ENCODE data around the gene GPR82.
"Not testable (repeated sequence)": the region's sequence is repeated elsewhere in the genome, so short reads cannot be mapped to it uniquely, and the experiment has no call there.

Gene GPR82

GRCh38 chrX:41723826-41724225, at the start of gene GPR82:
Gene GPR82, plus strand, starts transcription at chrX:41724181. Its CDS starts 2,846 bp downstream, at chrX:41727027.
- no peak for DNase-seq (ENCODE audit: low read depth in 2 of 2, low spot score in 1 of 2)

DNA sequence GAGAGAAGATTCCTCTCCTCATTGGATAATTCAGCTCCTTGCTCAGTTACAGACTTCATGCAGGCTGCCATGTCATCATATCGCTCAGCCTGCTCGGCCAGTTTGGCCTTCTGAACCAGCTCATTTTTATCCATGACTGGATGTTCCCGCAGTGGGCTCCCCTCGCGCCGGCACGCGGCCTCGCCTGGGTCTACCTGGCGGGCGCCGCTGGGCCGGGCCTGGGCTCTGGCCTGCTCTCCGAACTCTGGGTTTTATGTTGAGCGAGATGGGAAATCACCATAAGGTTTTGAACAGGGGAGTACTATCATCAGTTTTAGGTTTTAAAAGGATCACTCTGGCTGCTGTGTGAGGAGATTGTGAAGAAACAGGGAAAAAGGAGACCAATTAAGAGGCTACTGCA, 47.6 kb upstream of the GPR82 start:
- not testable (repeated sequence) for DNase-seq (ENCODE audit: low read depth in 2 of 2, low spot score in 1 of 2)

- no peak for DNase-seq (ENCODE audit: low read depth in 2 of 2, low spot score in 1 of 2)
Observed at GRCh38 chrX:41677183-41678060, 46.6 kb upstream of the GPR82 start.

DNA sequence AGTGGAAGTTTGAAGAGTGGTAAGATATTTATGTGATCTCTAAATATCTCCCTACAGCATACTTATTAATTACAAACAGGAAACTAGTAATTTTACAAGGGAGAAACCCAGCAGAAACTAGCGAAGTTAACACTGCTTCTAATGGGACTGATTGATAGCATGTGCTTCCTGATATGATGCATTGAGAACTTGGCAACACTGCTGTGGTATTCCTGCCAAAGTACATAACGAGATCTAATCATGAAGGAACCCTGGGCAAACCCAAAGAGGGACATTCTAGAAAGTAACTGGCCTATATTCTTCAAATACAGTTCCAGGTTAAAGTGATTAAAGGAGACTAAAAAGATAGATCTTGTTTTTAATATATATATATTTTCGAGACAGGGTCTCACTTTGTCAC, 39.8 kb upstream of the GPR82 start:
- DNase-seq (ENCODE audit: low read depth in 2 of 2, low spot score in 1 of 2) = no peak

DNA sequence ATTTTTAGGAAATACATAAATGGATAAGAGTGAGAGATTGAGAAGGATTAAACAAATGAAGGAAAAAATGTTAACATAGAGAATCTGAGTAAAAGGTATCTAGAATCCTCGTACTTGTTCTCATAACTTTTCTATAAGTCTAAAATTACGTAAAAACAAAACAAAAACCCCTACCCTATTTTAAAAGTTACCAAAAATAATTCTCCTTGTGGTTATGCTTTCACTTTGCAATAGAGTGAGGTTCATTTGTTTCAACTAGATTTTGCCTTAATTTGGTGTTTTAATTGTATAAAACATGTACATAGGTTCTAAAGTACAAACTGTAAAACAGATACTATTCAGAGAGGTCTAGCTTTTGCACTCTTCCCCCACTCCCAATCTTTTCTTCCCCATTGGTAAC, 39.0 kb upstream of the GPR82 start:
- DNase-seq (ENCODE audit: low read depth in 2 of 2, low spot score in 1 of 2) = no peak

DNA sequence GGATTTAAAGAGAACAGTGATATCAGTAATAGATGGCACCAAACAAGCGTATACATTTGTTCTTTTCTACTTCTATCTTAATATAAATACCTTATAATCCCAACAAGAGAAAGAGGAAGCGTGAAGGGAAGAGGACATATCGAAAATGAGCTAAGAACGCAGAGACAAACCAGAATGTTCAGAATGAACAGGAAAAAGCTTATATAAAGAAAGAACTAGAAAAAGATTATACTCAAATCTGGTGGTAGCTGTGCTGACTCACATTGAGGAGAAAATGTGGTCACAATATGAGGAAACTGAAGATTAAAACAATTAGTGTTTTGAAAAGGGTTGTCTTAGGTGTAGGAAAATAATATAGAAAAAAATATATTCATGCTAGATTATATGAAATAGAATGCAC, 37.2 kb upstream of the GPR82 start:
- no peak for DNase-seq (ENCODE audit: low read depth in 2 of 2, low spot score in 1 of 2)

GRCh38 chrX:41688156-41688555, 35.8 kb upstream of the GPR82 start:
- no peak for DNase-seq (ENCODE audit: low read depth in 2 of 2, low spot score in 1 of 2)

DNA sequence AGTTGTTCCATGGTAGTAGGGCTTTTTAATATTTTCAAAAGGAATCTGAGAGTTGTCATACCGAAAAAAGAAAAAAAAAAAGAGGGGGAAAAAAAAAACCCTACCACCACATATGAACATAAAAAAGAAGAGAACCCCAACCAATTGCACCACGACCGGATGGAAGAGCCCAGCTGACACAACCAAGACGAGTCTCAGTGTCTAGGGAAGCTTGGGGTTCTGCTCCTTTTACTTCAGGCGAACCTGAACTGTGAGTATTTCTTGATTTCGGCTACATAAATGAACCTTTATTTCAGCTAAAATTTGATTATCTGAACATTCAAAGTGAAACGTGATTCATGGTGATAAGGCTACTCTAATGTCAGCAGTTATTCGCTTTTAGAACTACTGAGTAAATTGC, 35.1 kb upstream of the GPR82 start, which contains the start of gene GPR34:
Gene GPR34 (plus strand): TSS at position 139 of the 400 bp plus-strand sequence. CDS start 6,661 bp downstream, outside the sequence.
- no peak for DNase-seq (ENCODE audit: low read depth in 2 of 2, low spot score in 1 of 2)

DNA sequence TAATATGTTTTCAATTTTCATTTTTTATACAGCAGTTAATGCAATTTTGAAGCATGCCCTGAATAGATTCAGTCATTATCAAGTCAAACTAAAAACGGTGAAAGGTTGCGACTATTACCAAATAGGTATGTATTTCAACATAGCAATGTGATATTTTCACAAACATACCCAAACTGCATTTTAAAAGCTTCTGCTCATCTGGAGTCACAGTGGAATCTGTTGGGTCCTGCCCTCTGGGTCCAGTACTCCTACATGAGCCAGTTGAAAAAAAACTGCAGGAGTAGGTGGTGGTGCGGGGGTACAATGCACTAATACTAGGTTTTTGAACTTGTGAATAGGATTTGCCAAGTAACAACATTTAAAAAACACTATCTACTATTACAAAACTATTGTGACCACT, 34.3 kb upstream of the GPR82 start:
- no peak for DNase-seq (ENCODE audit: low read depth in 2 of 2, low spot score in 1 of 2)

DNA sequence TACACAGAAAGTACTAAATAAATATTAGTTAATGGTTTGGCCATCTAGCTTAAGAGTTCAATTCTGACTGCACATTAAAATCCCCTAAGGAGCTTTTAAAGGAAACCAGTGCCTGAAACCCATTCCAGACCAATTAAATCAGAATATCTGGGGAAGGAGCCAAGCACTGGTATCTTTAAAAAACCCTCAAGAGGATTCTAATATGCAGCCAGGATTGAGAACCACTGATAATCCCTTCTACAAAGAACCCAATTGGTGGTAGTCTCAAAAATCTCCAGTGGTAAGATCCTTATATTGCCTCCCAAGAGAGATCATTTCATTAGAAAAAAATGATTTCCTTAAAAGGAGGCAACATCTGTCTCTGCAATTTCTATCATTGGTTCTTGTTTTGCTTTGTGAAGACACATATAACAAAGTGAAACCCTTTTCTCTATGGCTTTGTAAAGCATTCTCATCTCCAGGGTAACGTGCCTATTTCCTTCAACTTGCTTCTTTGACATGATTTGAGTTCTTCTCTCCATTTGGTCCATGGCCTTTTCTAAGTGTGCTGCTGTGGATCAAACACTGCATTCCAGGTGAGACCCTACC, 31.7 kb upstream of the GPR82 start:
- DNase-seq (ENCODE audit: low read depth in 2 of 2, low spot score in 1 of 2) = no peak

- no peak for DNase-seq (ENCODE audit: low read depth in 2 of 2, low spot score in 1 of 2)
Observed at GRCh38 chrX:41693024-41693423, 31.0 kb upstream of the GPR82 start.

DNA sequence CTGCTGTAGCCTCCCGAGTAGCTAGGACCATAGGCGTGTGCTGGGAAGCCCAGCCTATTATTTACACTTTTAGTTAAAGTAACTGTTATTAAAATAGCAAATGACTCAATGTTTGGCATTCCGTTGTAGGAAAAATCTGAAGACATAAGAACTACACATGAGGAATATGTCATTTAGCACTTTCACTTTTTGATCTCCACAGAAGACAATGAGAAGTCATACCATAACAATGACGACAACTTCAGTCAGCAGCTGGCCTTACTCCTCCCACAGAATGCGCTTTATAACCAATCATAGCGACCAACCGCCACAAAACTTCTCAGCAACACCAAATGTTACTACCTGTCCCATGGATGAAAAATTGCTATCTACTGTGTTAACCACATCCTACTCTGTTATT, 28.6 kb upstream of the GPR82 start:
- DNase-seq (ENCODE audit: low read depth in 2 of 2, low spot score in 1 of 2) = no peak

DNA sequence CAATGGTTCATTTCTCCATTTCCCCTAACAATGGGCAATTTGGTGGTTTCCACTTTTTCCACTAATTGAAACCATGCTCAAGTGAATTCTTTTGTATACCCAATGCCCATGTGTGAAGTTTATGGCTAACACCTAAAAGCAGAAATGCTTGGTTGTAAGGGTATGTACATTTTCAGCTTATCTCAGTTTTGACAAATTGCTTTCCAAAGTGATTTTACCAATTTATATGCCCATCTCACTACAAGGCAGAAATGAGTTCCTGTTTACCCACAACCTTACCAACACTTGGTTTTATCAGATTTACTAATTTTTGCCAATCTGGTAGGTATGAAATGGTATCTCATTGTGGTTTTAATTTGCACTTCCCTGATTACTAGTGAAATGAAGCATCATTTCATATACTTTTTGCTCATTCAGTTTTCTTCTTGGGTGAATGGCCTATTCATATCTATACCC, 20.4 kb upstream of the GPR82 start:
- DNase-seq (ENCODE audit: low read depth in 2 of 2, low spot score in 1 of 2) = no peak

DNA sequence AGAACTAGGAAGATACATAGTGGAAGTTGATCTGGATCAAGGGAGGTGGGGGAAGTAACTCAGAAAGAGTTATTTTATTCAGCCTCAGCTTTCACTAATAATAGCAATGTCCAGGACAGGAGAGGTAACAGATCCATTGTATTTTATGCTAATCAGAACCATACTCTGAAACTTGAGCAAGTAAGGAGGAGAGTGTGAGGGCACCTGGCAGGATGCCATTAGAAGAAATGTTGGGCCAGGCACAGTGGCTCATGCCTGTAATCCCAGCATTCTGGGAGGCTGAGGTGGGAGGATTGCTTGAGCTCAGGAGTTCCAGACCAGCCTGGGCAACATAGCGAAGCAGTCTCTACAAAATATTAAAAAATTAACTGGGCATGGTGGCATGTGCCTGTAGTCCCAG, 18.9 kb upstream of the GPR82 start:
- no peak for DNase-seq (ENCODE audit: low read depth in 2 of 2, low spot score in 1 of 2)

GRCh38 chrX:41705680-41706374, 18.2 kb upstream of the GPR82 start:
- DNase-seq (ENCODE audit: low read depth in 2 of 2, low spot score in 1 of 2) = no peak

DNA sequence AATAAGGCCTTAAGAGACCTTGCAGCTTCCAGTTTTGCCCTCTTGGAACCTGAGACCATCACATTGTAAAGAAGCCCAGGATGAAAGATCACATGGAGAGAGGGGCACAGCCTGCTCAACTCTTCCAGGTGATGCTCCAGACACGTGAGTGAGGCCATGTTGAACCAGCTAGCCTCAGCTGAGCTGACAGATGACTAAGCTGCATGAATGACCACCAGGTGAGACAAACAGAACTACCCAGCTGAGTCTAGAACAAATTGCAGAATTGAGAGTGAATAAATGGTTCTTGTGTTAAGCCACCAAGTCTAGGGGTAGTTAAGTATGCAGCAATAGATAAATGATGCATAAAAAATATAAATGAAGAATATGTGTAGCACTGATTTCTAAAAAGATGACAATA, 16.8 kb upstream of the GPR82 start:
- DNase-seq (ENCODE audit: low read depth in 2 of 2, low spot score in 1 of 2) = no peak

GRCh38 chrX:41708486-41708885, 15.5 kb upstream of the GPR82 start:
- DNase-seq (ENCODE audit: low read depth in 2 of 2, low spot score in 1 of 2) = no peak

DNA sequence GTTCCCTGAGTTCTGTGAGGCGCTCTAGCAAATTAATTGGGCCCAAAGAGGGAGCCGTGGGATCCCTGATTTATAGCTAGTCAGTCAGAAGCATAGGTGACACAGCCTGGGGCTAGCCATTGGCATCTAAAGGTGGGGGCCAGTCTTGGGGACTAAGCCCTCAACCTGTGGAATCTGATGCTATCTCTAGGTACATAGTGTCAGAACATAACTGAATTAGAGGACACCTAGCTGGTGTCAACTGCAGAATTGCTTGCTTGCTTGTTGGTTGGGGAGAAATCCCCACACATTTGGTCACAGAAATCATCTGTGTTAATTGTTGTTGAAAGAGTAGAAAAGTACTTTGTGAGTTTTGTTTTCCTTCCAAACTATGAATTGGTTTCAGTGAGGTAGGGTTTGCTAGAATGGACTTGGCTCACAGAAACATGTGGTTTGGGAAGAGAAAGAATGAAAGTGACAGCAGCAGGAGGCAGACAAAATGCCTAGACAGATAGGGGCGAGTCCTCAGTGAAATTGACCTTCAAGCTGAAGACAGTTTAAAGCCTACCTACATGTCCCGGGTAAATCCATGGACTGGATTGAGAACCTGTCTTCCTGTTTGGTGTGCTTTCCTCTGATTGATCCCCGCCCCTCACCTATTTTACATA, 12.8 kb upstream of the GPR82 start:
- no peak for DNase-seq (ENCODE audit: low read depth in 2 of 2, low spot score in 1 of 2)

DNA sequence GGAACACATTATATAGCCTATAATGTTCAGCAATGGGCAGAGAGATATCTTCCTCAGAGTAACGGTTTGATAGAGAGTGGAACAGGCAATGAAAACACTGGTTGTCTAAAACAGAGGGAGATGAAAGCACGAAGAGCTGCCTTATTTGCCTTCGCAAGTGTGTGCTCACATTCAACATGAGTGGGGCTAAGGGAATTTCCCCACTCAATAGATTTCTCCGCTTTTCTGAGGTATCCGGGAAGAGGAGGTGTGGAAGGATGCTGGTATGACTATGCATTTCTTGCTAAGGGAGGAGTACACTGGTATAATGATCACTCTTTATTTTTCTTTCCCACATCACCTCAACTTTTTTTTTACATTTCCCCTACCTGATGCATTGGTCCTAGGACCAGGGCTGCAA, 7.8 kb upstream of the GPR82 start:
- DNase-seq (ENCODE audit: low read depth in 2 of 2, low spot score in 1 of 2) = no peak

GRCh38 chrX:41716767-41717473, 7.1 kb upstream of the GPR82 start:
- no peak for DNase-seq (ENCODE audit: low read depth in 2 of 2, low spot score in 1 of 2)

All from stimulated activated CD8-positive, alpha-beta memory T cell treated with anti-CD3 and anti-CD28 coated beads, Interleukin-4, amount 100 ng/mL, for 4 hours (primary cell).